ENCODE measurements around the gene MAGI2. TPM values are rescaled to one million over a fixed set of nuclear protein-coding genes. Genes with fewer than 3 reads are reported as not detected.

Gene MAGI2
- total RNA-seq, 1 donor from 2014 or later, result 13.3 TPM

- Mint-ChIP-seq H3K27ac (no peak overlapping the region), H3K36me3 (peaks cover 8% of the 10 kb centered on the region), H3K4me3 (no peak overlapping the region), H3K9me3 (no peaks in the 10 kb centered on the region), H3K27me3 (no peaks in the 10 kb centered on the region), H3K4me1 (ENCODE audit: unreplicated experiment) (peaks cover 4% of the 10 kb centered on the region)
- TF ChIP-seq CTCF (conservative IDR thresholded peaks at IDR 0.05), result no peak
- DNase-seq (ENCODE audit: extremely low spot score, unreplicated experiment), result no peak
These were observed 1293.9 kb downstream of the MAGI2 start for GRCh38 chr7:78159545-78159944.

- Mint-ChIP-seq H3K9me3 (peaks cover 3% of the 10 kb centered on the region), H3K27me3 (peaks cover 4% of the 10 kb centered on the region), H3K27ac (no peak overlapping the region), H3K36me3 (no peaks in the 10 kb centered on the region), H3K4me1 (ENCODE audit: unreplicated experiment) (peaks cover 17% of the 10 kb centered on the region), H3K4me3 (no peak overlapping the region)
- no peak for TF ChIP-seq CTCF (conservative IDR thresholded peaks at IDR 0.05)
- DNase-seq (ENCODE audit: extremely low spot score, unreplicated experiment), result no peak
These were observed 1300.2 kb downstream of the MAGI2 start for GRCh38 chr7:78153285-78153684.

GRCh38 chr7:78151229-78151628 is 1302.2 kb downstream of the MAGI2 start:
- Mint-ChIP-seq H3K9me3 (peaks cover 3% of the 10 kb centered on the region), H3K36me3 (no peaks in the 10 kb centered on the region), H3K27ac (no peak overlapping the region), H3K27me3 (peaks cover 6% of the 10 kb centered on the region), H3K4me3 (no peak overlapping the region), H3K4me1 (ENCODE audit: unreplicated experiment) (peaks cover 28% of the 10 kb centered on the region)
- TF ChIP-seq CTCF (conservative IDR thresholded peaks at IDR 0.05), result no peak
- no peak for DNase-seq (ENCODE audit: extremely low spot score, unreplicated experiment)

- no peak for TF ChIP-seq CTCF (conservative IDR thresholded peaks at IDR 0.05)
- Mint-ChIP-seq H3K4me3 (no peak overlapping the region), H3K27ac (no peak overlapping the region), H3K4me1 (ENCODE audit: unreplicated experiment) (peaks cover 28% of the 10 kb centered on the region), H3K9me3 (peaks cover 3% of the 10 kb centered on the region), H3K27me3 (peaks cover 9% of the 10 kb centered on the region), H3K36me3 (no peaks in the 10 kb centered on the region)
- no peak for DNase-seq (ENCODE audit: extremely low spot score, unreplicated experiment)
These were observed 1303.7 kb downstream of the MAGI2 start for GRCh38 chr7:78149787-78150186.

GRCh38 chr7:78148166-78148894 is 1305.1 kb downstream of the MAGI2 start:
- H3K27me3 Mint-ChIP-seq, result peaks cover 9% of the 10 kb centered on the region
- H3K27ac Mint-ChIP-seq, result no peak overlapping the region
- no peaks in the 10 kb centered on the region for H3K36me3 Mint-ChIP-seq
- no peak for DNase-seq (ENCODE audit: extremely low spot score, unreplicated experiment)
- H3K9me3 Mint-ChIP-seq, result no peaks in the 10 kb centered on the region
- H3K4me3 Mint-ChIP-seq, result no peak overlapping the region
- no peak for TF ChIP-seq CTCF (conservative IDR thresholded peaks at IDR 0.05)
- peaks cover 28% of the 10 kb centered on the region for H3K4me1 Mint-ChIP-seq (ENCODE audit: unreplicated experiment)
